ENCODE data around the gene STN1. TPM values are rescaled to one million over a fixed set of nuclear protein-coding genes. Genes with fewer than 3 reads are reported as not detected.
A peak's percentile ranks its signal among the peaks of the same experiment; 100 is the strongest.

STN1 gene
- polyA plus RNA-seq, 1 of the 3 experiments (the other 2 are of a cell fraction), result 22.1 TPM

GRCh38 chr10:103915796-103916195 lies 2.2 kb downstream of the STN1 start:
- POLR2A ChIA-PET, result interaction anchor here (1.5 kb wide), 1 partner anchor 8 kb away, joined by 5 read pairs; no protein-coding TSS in a partner anchor

GRCh38 chr10:103912759-103913158 lies 5.2 kb downstream of the STN1 start:
- WGBS (ENCODE audit: low lambda C conversion rate), result 88% methylated on average over 4 of the region's 4 CpGs
- H3K79me2 ChIP-seq (ENCODE audit: insufficient read depth), result peaks cover 45% of the 10 kb centered on the region
- POLR2A ChIA-PET, result no interaction called here
- no peak for DNase-seq
- H3K9me2 ChIP-seq, result no peaks in the 10 kb centered on the region
- H3K36me3 ChIP-seq (replicated peaks in 1 of 2; ENCODE audit: control insufficient read depth in 1 of 2, insufficient read depth in 2 of 2, low read length in 1 of 2), result peaks cover 7 to 9% of the 10 kb centered on the region in 2 experiments
- no peak overlapping the region for H3K9ac ChIP-seq
- peaks cover 17 to 27% of the 10 kb centered on the region in 2 experiments for H3K4me1 ChIP-seq (ENCODE audit: control insufficient read depth in 1 of 2, insufficient read depth in 2 of 2, low read depth in 1 of 2, low read length in 1 of 2)
- TF ChIP-seq ELF1 (IDR thresholded peaks at IDR 0.05), result no peak
- no peak for TF ChIP-seq EP300 (IDR thresholded peaks at IDR 0.05; ENCODE audit: borderline replicate concordance in 1 of 2, low read depth in 1 of 2, low read length in 1 of 2)
- no peak for TF ChIP-seq TCF12 (IDR thresholded peaks at IDR 0.05)
- TF ChIP-seq REST (IDR thresholded peaks at IDR 0.05; ENCODE audit: low read depth, low read length), result no peak
- no peak for TF ChIP-seq RCOR1 (IDR thresholded peaks at IDR 0.05; ENCODE audit: low read length)
- TF ChIP-seq JUND (IDR thresholded peaks at IDR 0.05), result no peak
- no peak for TF ChIP-seq GATA2 (CRISPR knock-in tag; IDR thresholded peaks at IDR 0.05)
- no peak for TF ChIP-seq TEAD4 (IDR thresholded peaks at IDR 0.05; ENCODE audit: borderline replicate concordance, insufficient read depth)
- no peak for TF ChIP-seq YY1 (IDR thresholded peaks at IDR 0.05; ENCODE audit: low read depth)
- TF ChIP-seq RAD21 (IDR thresholded peaks at IDR 0.05; ENCODE audit: low read length), result no peak
- TF ChIP-seq CHD2 (IDR thresholded peaks at IDR 0.05; ENCODE audit: low read length, partially characterized antibody), result no peak
- no peak for TF ChIP-seq USF1 (IDR thresholded peaks at IDR 0.05; ENCODE audit: borderline replicate concordance, low read depth)
- TF ChIP-seq POLR2AphosphoS5 (IDR thresholded peaks at IDR 0.05; ENCODE audit: low read depth, low read length), result no peak
- no peak overlapping the region for H3K27ac ChIP-seq (ENCODE audit: low read depth in 2 of 2, low read length in 1 of 2)
- CTCF ChIA-PET, result no interaction called here
- no peaks in the 10 kb centered on the region for H4K20me1 ChIP-seq (ENCODE audit: insufficient read depth)
- H3K4me2 ChIP-seq, result no peak overlapping the region
- peaks cover 25% of the 10 kb centered on the region for H3F3A ChIP-seq (replicated peaks; ENCODE audit: insufficient read depth)
- no peak overlapping the region for H3K4me3 ChIP-seq (ENCODE audit: low read depth in 2 of 2, low read length in 1 of 2)
- H2AFZ ChIP-seq (ENCODE audit: low read depth), result no peak overlapping the region
- H3K27me3 ChIP-seq (ENCODE audit: insufficient read depth), result no peaks in the 10 kb centered on the region
- H3K9me3 ChIP-seq, result no peaks in the 10 kb centered on the region

More at GRCh38 chr10:103915796-103916195, 2.2 kb downstream of the STN1 start:
- CTCF ChIA-PET, result interaction anchor here (1.1 to 1.4 kb wide), 3 partner anchors 28 to 52 kb away, joined by 3 to 5 read pairs (median 4); no protein-coding TSS in a partner anchor
- DNase-seq, result no peak
- Histone ChIP-seq H3K9ac (no peak overlapping the region), H3K4me3 (ENCODE audit: low read depth in 2 of 2, low read length in 1 of 2) (peak overlapping the region; percentile 26 to 97; a peak in 3 of 4 replicates), H4K20me1 (ENCODE audit: insufficient read depth) (no peaks in the 10 kb centered on the region), H3K27ac (ENCODE audit: low read depth in 2 of 2, low read length in 1 of 2) (peak overlapping the region in 1 of 2 experiments; percentile 96; a peak in 2 of 4 replicates), H3K4me2 (peak overlapping the region; percentile 99), H3K9me2 (no peaks in the 10 kb centered on the region), H3K79me2 (ENCODE audit: insufficient read depth) (peaks cover 42% of the 10 kb centered on the region), H2AFZ (ENCODE audit: low read depth) (no peak overlapping the region; the same call in 1 of the 2 replicates), H3K36me3 (replicated peaks in 1 of 2; ENCODE audit: control insufficient read depth in 1 of 2, insufficient read depth in 2 of 2, low read length in 1 of 2) (peaks cover 7 to 9% of the 10 kb centered on the region in 2 experiments), H3K27me3 (ENCODE audit: insufficient read depth) (no peaks in the 10 kb centered on the region), H3K9me3 (no peaks in the 10 kb centered on the region), H3F3A (replicated peaks; ENCODE audit: insufficient read depth) (peaks cover 13% of the 10 kb centered on the region), H3K4me1 (ENCODE audit: control insufficient read depth in 1 of 2, insufficient read depth in 2 of 2, low read depth in 1 of 2, low read length in 1 of 2) (peaks cover 3 to 20% of the 10 kb centered on the region in 2 experiments; a peak in 2 of 4 replicates)
- WGBS (ENCODE audit: low lambda C conversion rate), result 88% methylated on average over 6 of the region's 6 CpGs
- TF ChIP-seq ELF1 (IDR thresholded peaks at IDR 0.05) (no peak), USF1 (IDR thresholded peaks at IDR 0.05; ENCODE audit: borderline replicate concordance, low read depth) (no peak), FOXJ3 (CRISPR knock-in tag; IDR thresholded peaks at IDR 0.05) (no peak), MAX (IDR thresholded peaks at IDR 0.05; ENCODE audit: low read depth) (no peak), NFIC (IDR thresholded peaks at IDR 0.05; ENCODE audit: borderline replicate concordance) (no peak)
